ENCODE results near the gene TOX3.

DNA sequence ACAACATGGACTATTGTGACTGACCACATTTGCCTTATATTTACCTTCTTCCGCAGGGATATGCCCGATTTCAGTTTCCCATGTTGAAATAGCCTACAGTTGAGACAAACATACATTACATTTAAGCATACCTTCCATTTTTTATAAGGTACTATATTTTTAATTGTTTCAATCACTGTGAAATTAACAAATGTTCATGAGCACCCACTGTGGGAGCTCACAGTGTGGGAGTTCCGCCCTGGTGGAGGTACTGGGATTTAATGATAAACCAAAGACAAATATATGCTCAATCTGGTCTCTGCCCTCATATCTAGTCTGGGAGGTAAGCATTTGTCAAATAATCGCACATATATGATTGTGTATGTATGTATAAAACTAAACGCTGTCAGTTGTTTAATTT is 15.8 kb upstream of the TOX3 start:
- TF ChIP-seq, protein P1, sequence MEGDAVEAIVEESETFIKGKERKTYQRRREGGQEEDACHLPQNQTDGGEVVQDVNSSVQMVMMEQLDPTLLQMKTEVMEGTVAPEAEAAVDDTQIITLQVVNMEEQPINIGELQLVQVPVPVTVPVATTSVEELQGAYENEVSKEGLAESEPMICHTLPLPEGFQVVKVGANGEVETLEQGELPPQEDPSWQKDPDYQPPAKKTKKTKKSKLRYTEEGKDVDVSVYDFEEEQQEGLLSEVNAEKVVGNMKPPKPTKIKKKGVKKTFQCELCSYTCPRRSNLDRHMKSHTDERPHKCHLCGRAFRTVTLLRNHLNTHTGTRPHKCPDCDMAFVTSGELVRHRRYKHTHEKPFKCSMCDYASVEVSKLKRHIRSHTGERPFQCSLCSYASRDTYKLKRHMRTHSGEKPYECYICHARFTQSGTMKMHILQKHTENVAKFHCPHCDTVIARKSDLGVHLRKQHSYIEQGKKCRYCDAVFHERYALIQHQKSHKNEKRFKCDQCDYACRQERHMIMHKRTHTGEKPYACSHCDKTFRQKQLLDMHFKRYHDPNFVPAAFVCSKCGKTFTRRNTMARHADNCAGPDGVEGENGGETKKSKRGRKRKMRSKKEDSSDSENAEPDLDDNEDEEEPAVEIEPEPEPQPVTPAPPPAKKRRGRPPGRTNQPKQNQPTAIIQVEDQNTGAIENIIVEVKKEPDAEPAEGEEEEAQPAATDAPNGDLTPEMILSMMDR (conservative IDR thresholded peaks at IDR 0.05; ENCODE audit: low read depth, low read length): no peak
- no peak for TF ChIP-seq EZH2 (IDR thresholded peaks at IDR 0.05; ENCODE audit: borderline replicate concordance, low read depth, low read length, poor library complexity, severe bottlenecking)
